K562 (cell line): ENCODE data around the gene IL27RA. TPM values are rescaled to one million over a fixed set of nuclear protein-coding genes. Genes with fewer than 3 reads are reported as not detected.

Experiments used
- ETS1 ChIP-seq: conservative IDR thresholded peaks from 2 replicates; pipeline ENCODE4 v1.6.1; 2011; ENCODE audit warnings: low read depth, mild to moderate bottlenecking, low read length; ENCODE audit not compliant: control insufficient read depth
- GABPB1 ChIP-seq: sonication (generic); formaldehyde crosslinking; IDR thresholded peaks from 2 replicates; pipeline ENCODE4 v1.8.0; 2022; ENCODE audit warnings: mild to moderate bottlenecking, missing genetic modification reagents
- GATA2 ChIP-seq: sonication (generic); formaldehyde crosslinking; IDR thresholded peaks from 2 replicates; pipeline ENCODE4 v1.4.0; 2020; ENCODE audit warnings: mild to moderate bottlenecking, missing genetic modification reagents
- RB1 ChIP-seq: fragments of 450-650 bp; IDR thresholded peaks from 2 replicates; pipeline ENCODE4 v1.6.1; 2017; ENCODE audit warnings: low read depth, mild to moderate bottlenecking
- ZNF124 ChIP-seq: sonication (generic); formaldehyde crosslinking; IDR thresholded peaks from 2 replicates; pipeline ENCODE4 v1.8.1; 2022; ENCODE audit warnings: missing genetic modification reagents
- ZNF232 ChIP-seq: sonication (generic); formaldehyde crosslinking; IDR thresholded peaks from 2 replicates; pipeline ENCODE4 v1.8.0; 2022; ENCODE audit warnings: mild to moderate bottlenecking, missing genetic modification reagents
- ZSCAN32 ChIP-seq: fragments of 450-650 bp; formaldehyde crosslinking; IDR thresholded peaks from 2 replicates; pipeline ENCODE4 v1.4.0; 2020; ENCODE audit warnings: mild to moderate bottlenecking, moderate library complexity
- polyA plus RNA-seq, 8 experiments: library from polyadenylated mRNA; depleted of rRNA in 4 of 8; stranded (reverse) in 5 of 8; unstranded in 3 of 8; fragments of >200 nt; fragmentation: Nextera tagmentation in 2 of 8; fragmentation: Illumina TruSeq in 1 of 8; extraction: Ambion mirVana in 2 of 8; extraction: Trizol in 1 of 8; gene quantifications; 2 replicates each; pipeline versions ENCODE4 v1.2.1 to v1.2.3, GENCODE V29; 2011 to 2014; ENCODE audit warnings: inconsistent platforms in 1 of 8, missing spikeins in 1 of 8
- total RNA-seq, 7 experiments: library from RNA; depleted of rRNA in 6 of 7; stranded (reverse); fragments of >200 nt in 6 of 7; fragmentation: Illumina TruSeq in 2 of 7; extraction: Trizol in 2 of 7; gene quantifications; 2 replicates each; pipeline versions ENCODE4 v1.2.1 to v1.2.3, GENCODE V29; 2011 to 2021; ENCODE audit warnings: low replicate concordance in 1 of 7
- TF ChIP-seq, protein P1 (sequence below): fragments of 450-650 bp; IDR thresholded peaks from one replicate; pipeline ENCODE4 v1.6.1; 2018; ENCODE audit warnings: mild to moderate bottlenecking, moderate library complexity; ENCODE audit not compliant: partially characterized antibody
- TF ChIP-seq, protein P2 (sequence below), 2 experiments: fragments of 450-650 bp; formaldehyde crosslinking in 1 of 2; IDR thresholded peaks; 2 replicates each; pipeline versions ENCODE4 v1.4.0 to v1.6.1; 2014 to 2020; ENCODE audit warnings: mild to moderate bottlenecking in 2 of 2, borderline replicate concordance in 1 of 2, low read depth in 1 of 2
- TF ChIP-seq, protein P3 (sequence below), 3 experiments: IDR thresholded peaks in 2 of 3; conservative IDR thresholded peaks in 1 of 3; 2 replicates each; pipeline ENCODE4 v1.5.1; 2011 to 2012; ENCODE audit warnings: low read length in 3 of 3, mild to moderate bottlenecking in 3 of 3, control low read depth in 2 of 3, improper control_type of control experiment in 1 of 3, inconsistent platforms in 1 of 3, low read depth in 1 of 3, mixed read lengths in 1 of 3, moderate library complexity in 1 of 3; ENCODE audit not compliant: insufficient read depth in 2 of 3
- TF ChIP-seq, protein P4 (sequence below): fragments of 250-450 bp; sonication (Bioruptor Pico); IDR thresholded peaks from 2 replicates; pipeline ENCODE4 v1.4.0; 2020; ENCODE audit warnings: mild to moderate bottlenecking, moderate library complexity

IL27RA gene
- total and polyA plus RNA-seq, 9 of the 15 experiments (the other 6 are each of a cell fraction or from before 2014, with no cell fraction given) = 1.9 to 15.9 (median 12.0) TPM

GRCh38 chr19:14031719-14032480 lies at the start of gene IL27RA (continued):
- TF ChIP-seq, protein P1, sequence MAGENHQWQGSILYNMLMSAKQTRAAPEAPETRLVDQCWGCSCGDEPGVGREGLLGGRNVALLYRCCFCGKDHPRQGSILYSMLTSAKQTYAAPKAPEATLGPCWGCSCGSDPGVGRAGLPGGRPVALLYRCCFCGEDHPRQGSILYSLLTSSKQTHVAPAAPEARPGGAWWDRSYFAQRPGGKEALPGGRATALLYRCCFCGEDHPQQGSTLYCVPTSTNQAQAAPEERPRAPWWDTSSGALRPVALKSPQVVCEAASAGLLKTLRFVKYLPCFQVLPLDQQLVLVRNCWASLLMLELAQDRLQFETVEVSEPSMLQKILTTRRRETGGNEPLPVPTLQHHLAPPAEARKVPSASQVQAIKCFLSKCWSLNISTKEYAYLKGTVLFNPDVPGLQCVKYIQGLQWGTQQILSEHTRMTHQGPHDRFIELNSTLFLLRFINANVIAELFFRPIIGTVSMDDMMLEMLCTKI = no peak
- TF ChIP-seq ZSCAN32 (CRISPR knock-in tag) (no peak), ETS1 (0 out of 2 replicates have a peak, but pooled peaks have one; percentile 8), ZNF232 (CRISPR knock-in tag) (0 out of 2 replicates have a peak, but pooled peaks have one; percentile 40), ZNF124 (CRISPR knock-in tag) (no peak), GABPB1 (CRISPR knock-in tag) (peak; percentile 65; the same call in 1 of the 2 replicates), GATA2 (CRISPR knock-in tag) (no peak), RB1 (peak; percentile 52)
- TF ChIP-seq, protein P2, sequence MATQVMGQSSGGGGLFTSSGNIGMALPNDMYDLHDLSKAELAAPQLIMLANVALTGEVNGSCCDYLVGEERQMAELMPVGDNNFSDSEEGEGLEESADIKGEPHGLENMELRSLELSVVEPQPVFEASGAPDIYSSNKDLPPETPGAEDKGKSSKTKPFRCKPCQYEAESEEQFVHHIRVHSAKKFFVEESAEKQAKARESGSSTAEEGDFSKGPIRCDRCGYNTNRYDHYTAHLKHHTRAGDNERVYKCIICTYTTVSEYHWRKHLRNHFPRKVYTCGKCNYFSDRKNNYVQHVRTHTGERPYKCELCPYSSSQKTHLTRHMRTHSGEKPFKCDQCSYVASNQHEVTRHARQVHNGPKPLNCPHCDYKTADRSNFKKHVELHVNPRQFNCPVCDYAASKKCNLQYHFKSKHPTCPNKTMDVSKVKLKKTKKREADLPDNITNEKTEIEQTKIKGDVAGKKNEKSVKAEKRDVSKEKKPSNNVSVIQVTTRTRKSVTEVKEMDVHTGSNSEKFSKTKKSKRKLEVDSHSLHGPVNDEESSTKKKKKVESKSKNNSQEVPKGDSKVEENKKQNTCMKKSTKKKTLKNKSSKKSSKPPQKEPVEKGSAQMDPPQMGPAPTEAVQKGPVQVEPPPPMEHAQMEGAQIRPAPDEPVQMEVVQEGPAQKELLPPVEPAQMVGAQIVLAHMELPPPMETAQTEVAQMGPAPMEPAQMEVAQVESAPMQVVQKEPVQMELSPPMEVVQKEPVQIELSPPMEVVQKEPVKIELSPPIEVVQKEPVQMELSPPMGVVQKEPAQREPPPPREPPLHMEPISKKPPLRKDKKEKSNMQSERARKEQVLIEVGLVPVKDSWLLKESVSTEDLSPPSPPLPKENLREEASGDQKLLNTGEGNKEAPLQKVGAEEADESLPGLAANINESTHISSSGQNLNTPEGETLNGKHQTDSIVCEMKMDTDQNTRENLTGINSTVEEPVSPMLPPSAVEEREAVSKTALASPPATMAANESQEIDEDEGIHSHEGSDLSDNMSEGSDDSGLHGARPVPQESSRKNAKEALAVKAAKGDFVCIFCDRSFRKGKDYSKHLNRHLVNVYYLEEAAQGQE (IDR thresholded peaks at IDR 0.05; ENCODE audit: borderline replicate concordance) = peak; percentile 63; the same call in 1 of the 2 replicates
- TF ChIP-seq, protein P2 (CRISPR knock-in tag; IDR thresholded peaks at IDR 0.05; ENCODE audit: low read depth) = no peak
- TF ChIP-seq, protein P3, sequence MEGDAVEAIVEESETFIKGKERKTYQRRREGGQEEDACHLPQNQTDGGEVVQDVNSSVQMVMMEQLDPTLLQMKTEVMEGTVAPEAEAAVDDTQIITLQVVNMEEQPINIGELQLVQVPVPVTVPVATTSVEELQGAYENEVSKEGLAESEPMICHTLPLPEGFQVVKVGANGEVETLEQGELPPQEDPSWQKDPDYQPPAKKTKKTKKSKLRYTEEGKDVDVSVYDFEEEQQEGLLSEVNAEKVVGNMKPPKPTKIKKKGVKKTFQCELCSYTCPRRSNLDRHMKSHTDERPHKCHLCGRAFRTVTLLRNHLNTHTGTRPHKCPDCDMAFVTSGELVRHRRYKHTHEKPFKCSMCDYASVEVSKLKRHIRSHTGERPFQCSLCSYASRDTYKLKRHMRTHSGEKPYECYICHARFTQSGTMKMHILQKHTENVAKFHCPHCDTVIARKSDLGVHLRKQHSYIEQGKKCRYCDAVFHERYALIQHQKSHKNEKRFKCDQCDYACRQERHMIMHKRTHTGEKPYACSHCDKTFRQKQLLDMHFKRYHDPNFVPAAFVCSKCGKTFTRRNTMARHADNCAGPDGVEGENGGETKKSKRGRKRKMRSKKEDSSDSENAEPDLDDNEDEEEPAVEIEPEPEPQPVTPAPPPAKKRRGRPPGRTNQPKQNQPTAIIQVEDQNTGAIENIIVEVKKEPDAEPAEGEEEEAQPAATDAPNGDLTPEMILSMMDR (IDR thresholded peaks at IDR 0.05 in 2 of 3, conservative IDR thresholded peaks at IDR 0.05 in 1 of 3; ENCODE audit: insufficient read depth in 2 of 3, low read depth in 1 of 3, low read length in 3 of 3) = peak; percentile 80 to 91 (median 84)
- TF ChIP-seq, protein P4, sequence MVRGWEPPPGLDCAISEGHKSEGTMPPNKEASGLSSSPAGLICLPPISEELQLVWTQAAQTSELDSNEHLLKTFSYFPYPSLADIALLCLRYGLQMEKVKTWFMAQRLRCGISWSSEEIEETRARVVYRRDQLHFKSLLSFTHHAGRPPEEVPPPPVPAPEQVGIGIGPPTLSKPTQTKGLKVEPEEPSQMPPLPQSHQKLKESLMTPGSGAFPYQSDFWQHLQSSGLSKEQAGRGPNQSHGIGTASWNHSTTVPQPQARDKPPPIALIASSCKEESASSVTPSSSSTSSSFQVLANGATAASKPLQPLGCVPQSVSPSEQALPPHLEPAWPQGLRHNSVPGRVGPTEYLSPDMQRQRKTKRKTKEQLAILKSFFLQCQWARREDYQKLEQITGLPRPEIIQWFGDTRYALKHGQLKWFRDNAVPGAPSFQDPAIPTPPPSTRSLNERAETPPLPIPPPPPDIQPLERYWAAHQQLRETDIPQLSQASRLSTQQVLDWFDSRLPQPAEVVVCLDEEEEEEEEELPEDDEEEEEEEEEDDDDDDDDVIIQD (CRISPR knock-in tag) = no peak
